Stimulated activated CD4-positive, alpha-beta T cell treated with anti-CD3 and anti-CD28 coated beads, Interleukin-2, amount 100 ng/mL, for 4 hours (primary cell): ENCODE data around the gene DDX24.

Source experiments
- DNase-seq: peaks from one replicate; pipeline ENCODE4 v3.0.0-alpha.2; 2020; ENCODE audit warnings: low read depth

Gene DDX24

GRCh38 chr14:94113908-94114588 lies 33.0 kb upstream of the DDX24 start:
- DNase-seq, result no peak

- DNase-seq, result no peak
These were observed 32.5 kb upstream of the DDX24 start for GRCh38 chr14:94113490-94113889.

- DNase-seq, result no peak
These were observed 32.1 kb upstream of the DDX24 start for GRCh38 chr14:94113073-94113472.

- no peak for DNase-seq
These were observed 31.6 kb upstream of the DDX24 start for GRCh38 chr14:94112513-94113063.

GRCh38 chr14:94111276-94112095 lies 30.5 kb upstream of the DDX24 start:
- DNase-seq, result no peak

- no peak for DNase-seq
These were observed 29.7 kb upstream of the DDX24 start, which contains the start of gene IFI27 for GRCh38 chr14:94110552-94111181. IFI27 (plus strand) TSS chr14:94110736.

- no peak for DNase-seq
These were observed 28.9 kb upstream of the DDX24 start for GRCh38 chr14:94109915-94110250.

GRCh38 chr14:94104731-94105130 lies 23.7 kb upstream of the DDX24 start:
- no peak for DNase-seq

GRCh38 chr14:94103554-94104150 lies 22.6 kb upstream of the DDX24 start:
- DNase-seq, result no peak

- DNase-seq, result no peak
These were observed 21.9 kb upstream of the DDX24 start for GRCh38 chr14:94102768-94103482.

GRCh38 chr14:94101748-94102147 lies 20.7 kb upstream of the DDX24 start:
- no peak for DNase-seq

- no peak for DNase-seq
These were observed 19.8 kb upstream of the DDX24 start for GRCh38 chr14:94100847-94101246.

GRCh38 chr14:94099006-94099405 lies 18.0 kb upstream of the DDX24 start:
- DNase-seq, result no peak

GRCh38 chr14:94098326-94098992 lies 17.5 kb upstream of the DDX24 start:
- no peak for DNase-seq

- no peak for DNase-seq
These were observed 16.1 kb upstream of the DDX24 start for GRCh38 chr14:94097091-94097490.

GRCh38 chr14:94093418-94093817 lies 12.4 kb upstream of the DDX24 start:
- no peak for DNase-seq

- DNase-seq, result no peak
These were observed 8.5 kb upstream of the DDX24 start for GRCh38 chr14:94089479-94089878.

- DNase-seq, result no peak
These were observed 7.5 kb upstream of the DDX24 start for GRCh38 chr14:94088516-94088915.

- no peak for DNase-seq
These were observed 6.9 kb upstream of the DDX24 start for GRCh38 chr14:94087891-94088290.

GRCh38 chr14:94081386-94081820 lies 401 bp upstream of the DDX24 start:
- no peak for DNase-seq
